Testis (tissue), 2 donors: ENCODE measurements around the gene TBX20.

Experiments
- POLR2A ChIP-seq: fragments of 450-650 bp; IDR thresholded peaks from one replicate; pipeline ENCODE4 v1.6.1; 2017; ENCODE audit warnings: antibody characterized with exemption, mild to moderate bottlenecking, moderate library complexity
- TF ChIP-seq, protein P1 (sequence below), 3 experiments: fragments of 450-650 bp in 2 of 3; fragments of 200-600 bp in 1 of 3; sonication (generic) in 1 of 3; IDR thresholded peaks; one replicate each; pipeline ENCODE4 v1.5.1; 2016 to 2019; ENCODE audit warnings: antibody characterized with exemption in 3 of 3, mild to moderate bottlenecking in 2 of 3, moderate library complexity in 1 of 3

DNA sequence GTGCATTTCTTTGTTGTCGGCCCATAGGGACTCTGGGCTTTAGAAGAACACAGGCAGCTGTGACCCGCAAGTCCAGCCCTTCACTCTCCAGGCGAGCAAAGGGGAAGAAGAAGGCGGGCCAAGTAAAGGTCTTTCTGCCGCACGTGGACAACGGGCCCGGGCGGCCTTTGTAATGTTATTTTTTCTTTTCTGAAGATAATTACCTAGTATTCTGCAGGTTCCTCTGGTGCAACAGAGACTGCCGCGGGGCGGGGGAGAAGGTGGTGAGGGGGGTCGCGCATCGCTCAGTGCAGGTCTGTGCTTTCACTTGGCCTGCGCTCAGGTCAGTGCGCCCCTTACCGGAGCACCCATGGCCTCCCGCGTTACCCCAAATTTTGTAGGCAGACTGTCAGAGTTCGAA is 7.1 kb upstream of the TBX20 start:
- TF ChIP-seq, protein P1, sequence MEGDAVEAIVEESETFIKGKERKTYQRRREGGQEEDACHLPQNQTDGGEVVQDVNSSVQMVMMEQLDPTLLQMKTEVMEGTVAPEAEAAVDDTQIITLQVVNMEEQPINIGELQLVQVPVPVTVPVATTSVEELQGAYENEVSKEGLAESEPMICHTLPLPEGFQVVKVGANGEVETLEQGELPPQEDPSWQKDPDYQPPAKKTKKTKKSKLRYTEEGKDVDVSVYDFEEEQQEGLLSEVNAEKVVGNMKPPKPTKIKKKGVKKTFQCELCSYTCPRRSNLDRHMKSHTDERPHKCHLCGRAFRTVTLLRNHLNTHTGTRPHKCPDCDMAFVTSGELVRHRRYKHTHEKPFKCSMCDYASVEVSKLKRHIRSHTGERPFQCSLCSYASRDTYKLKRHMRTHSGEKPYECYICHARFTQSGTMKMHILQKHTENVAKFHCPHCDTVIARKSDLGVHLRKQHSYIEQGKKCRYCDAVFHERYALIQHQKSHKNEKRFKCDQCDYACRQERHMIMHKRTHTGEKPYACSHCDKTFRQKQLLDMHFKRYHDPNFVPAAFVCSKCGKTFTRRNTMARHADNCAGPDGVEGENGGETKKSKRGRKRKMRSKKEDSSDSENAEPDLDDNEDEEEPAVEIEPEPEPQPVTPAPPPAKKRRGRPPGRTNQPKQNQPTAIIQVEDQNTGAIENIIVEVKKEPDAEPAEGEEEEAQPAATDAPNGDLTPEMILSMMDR (IDR thresholded peaks at IDR 0.05): no peak
- TF ChIP-seq POLR2A: no peak
